Neural cell (in vitro differentiated cells): ENCODE measurements around the gene USP10.

ENCODE experiments used
- EP300 ChIP-seq: fragments of 450-650 bp; conservative IDR thresholded peaks from 2 replicates; pipeline ENCODE4 v1.6.1; 2014; ENCODE audit warnings: antibody characterized with exemption, mild to moderate bottlenecking, moderate library complexity; ENCODE audit not compliant: poor library complexity, severe bottlenecking
- EZH2 ChIP-seq: fragments of 200-600, 300-800 bp; shearing (Covaris generic), sonication (generic); IDR thresholded peaks from 2 replicates; pipeline ENCODE4 v1.6.1; 2014; ENCODE audit warnings: antibody characterized with exemption, low read length, borderline replicate concordance, mild to moderate bottlenecking; ENCODE audit not compliant: insufficient read depth, poor library complexity, severe bottlenecking
- MXI1 ChIP-seq: fragments of 450-650 bp; conservative IDR thresholded peaks from 2 replicates; pipeline ENCODE4 v1.6.1; 2014; ENCODE audit warnings: antibody characterized with exemption, mild to moderate bottlenecking; ENCODE audit not compliant: poor library complexity, severe bottlenecking
- POLR2AphosphoS5 ChIP-seq: IDR thresholded peaks from 2 replicates; pipeline ENCODE4 v1.6.1; 2012
- RAD21 ChIP-seq: fragments of 450-650 bp; conservative IDR thresholded peaks from 2 replicates; pipeline ENCODE4 v1.6.1; 2014; ENCODE audit warnings: antibody characterized with exemption, mild to moderate bottlenecking, moderate library complexity
- SMC3 ChIP-seq: fragments of 450-650 bp; conservative IDR thresholded peaks from 2 replicates; pipeline ENCODE4 v1.6.1; 2014; ENCODE audit warnings: antibody characterized with exemption, mild to moderate bottlenecking, moderate library complexity; ENCODE audit not compliant: poor library complexity
- TAF1 ChIP-seq: IDR thresholded peaks from 2 replicates; pipeline ENCODE4 v1.6.1; 2012; ENCODE audit warnings: low read depth
- TF ChIP-seq, protein P1 (sequence below): fragments of 450-650 bp; IDR thresholded peaks from 2 replicates; pipeline ENCODE4 v1.5.1; 2014; ENCODE audit warnings: antibody characterized with exemption, mild to moderate bottlenecking, moderate library complexity; ENCODE audit not compliant: poor library complexity, severe bottlenecking
- TF ChIP-seq, protein P2 (sequence below): IDR thresholded peaks from 2 replicates; pipeline ENCODE4 v1.6.1; 2012; ENCODE audit warnings: borderline replicate concordance

DNA sequence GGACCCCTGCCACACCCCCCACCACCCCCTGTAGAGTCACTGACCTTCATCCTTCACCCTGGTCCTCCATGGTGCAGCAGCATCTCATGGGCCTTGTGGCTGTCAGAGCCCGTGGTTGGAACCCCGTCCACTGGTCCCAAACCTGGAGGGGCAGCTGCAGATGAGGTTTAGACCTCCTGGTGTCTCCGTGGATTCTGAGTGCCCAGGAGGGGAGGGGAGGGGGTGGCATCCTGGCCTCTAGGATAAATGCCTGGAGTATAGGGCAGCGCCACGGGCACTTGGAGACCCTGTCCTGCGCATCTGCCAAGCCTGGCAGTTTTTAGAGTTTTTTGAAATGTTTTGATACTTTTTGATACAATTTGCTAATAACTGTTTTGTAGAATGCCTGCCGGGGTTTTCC, 34.0 kb upstream of the USP10 start:
- TF ChIP-seq, protein P1, sequence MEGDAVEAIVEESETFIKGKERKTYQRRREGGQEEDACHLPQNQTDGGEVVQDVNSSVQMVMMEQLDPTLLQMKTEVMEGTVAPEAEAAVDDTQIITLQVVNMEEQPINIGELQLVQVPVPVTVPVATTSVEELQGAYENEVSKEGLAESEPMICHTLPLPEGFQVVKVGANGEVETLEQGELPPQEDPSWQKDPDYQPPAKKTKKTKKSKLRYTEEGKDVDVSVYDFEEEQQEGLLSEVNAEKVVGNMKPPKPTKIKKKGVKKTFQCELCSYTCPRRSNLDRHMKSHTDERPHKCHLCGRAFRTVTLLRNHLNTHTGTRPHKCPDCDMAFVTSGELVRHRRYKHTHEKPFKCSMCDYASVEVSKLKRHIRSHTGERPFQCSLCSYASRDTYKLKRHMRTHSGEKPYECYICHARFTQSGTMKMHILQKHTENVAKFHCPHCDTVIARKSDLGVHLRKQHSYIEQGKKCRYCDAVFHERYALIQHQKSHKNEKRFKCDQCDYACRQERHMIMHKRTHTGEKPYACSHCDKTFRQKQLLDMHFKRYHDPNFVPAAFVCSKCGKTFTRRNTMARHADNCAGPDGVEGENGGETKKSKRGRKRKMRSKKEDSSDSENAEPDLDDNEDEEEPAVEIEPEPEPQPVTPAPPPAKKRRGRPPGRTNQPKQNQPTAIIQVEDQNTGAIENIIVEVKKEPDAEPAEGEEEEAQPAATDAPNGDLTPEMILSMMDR: no peak
- TF ChIP-seq EZH2 (no peak), EP300 (no peak), TAF1 (no peak), MXI1 (no peak), RAD21 (no peak), SMC3 (no peak), POLR2AphosphoS5 (no peak)
- TF ChIP-seq, protein P2, sequence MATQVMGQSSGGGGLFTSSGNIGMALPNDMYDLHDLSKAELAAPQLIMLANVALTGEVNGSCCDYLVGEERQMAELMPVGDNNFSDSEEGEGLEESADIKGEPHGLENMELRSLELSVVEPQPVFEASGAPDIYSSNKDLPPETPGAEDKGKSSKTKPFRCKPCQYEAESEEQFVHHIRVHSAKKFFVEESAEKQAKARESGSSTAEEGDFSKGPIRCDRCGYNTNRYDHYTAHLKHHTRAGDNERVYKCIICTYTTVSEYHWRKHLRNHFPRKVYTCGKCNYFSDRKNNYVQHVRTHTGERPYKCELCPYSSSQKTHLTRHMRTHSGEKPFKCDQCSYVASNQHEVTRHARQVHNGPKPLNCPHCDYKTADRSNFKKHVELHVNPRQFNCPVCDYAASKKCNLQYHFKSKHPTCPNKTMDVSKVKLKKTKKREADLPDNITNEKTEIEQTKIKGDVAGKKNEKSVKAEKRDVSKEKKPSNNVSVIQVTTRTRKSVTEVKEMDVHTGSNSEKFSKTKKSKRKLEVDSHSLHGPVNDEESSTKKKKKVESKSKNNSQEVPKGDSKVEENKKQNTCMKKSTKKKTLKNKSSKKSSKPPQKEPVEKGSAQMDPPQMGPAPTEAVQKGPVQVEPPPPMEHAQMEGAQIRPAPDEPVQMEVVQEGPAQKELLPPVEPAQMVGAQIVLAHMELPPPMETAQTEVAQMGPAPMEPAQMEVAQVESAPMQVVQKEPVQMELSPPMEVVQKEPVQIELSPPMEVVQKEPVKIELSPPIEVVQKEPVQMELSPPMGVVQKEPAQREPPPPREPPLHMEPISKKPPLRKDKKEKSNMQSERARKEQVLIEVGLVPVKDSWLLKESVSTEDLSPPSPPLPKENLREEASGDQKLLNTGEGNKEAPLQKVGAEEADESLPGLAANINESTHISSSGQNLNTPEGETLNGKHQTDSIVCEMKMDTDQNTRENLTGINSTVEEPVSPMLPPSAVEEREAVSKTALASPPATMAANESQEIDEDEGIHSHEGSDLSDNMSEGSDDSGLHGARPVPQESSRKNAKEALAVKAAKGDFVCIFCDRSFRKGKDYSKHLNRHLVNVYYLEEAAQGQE: no peak
